ENCODE data around the gene ITPK1. TPM values are rescaled to one million over a fixed set of nuclear protein-coding genes. Genes with fewer than 3 reads are reported as not detected.

The ITPK1 gene
- total RNA-seq, 2 experiments from 2014 or later: 17.8 to 34.7 TPM

- Histone ChIP-seq H3K9me2 (ENCODE audit: insufficient read depth, low read length) (no peaks in the 10 kb centered on the region), H3K36me3 (ENCODE audit: insufficient read depth, low read length) (no peaks in the 10 kb centered on the region), H3K79me2 (ENCODE audit: insufficient read depth, low read depth, low read length) (no peaks in the 10 kb centered on the region), H3K9me3 (ENCODE audit: low read length) (no peaks in the 10 kb centered on the region), H3K27ac (ENCODE audit: low read depth, low read length, poor library complexity, severe bottlenecking) (no peak overlapping the region), H3K4me3 (ENCODE audit: low read depth, low read length, poor library complexity, severe bottlenecking) (no peak overlapping the region), H2AFZ (ENCODE audit: low read length) (no peak overlapping the region), H3K4me1 (ENCODE audit: insufficient read depth, low read length, poor library complexity, severe bottlenecking) (no peaks in the 10 kb centered on the region), H3K4me2 (ENCODE audit: low read length) (no peak overlapping the region), H4K20me1 (ENCODE audit: insufficient read depth, low read length) (no peaks in the 10 kb centered on the region)
- ChIA-PET POLR2A (interaction anchor here (1.0 kb wide), 1 partner anchor 9 kb away, joined by 3 read pairs; no protein-coding TSS in a partner anchor), CTCF (ENCODE audit: unreplicated experiment) (no interaction called here)
- no peak for TF ChIP-seq CTCF (conservative IDR thresholded peaks at IDR 0.05; ENCODE audit: low read length)
- no peak for TF ChIP-seq EZH2phosphoT487 (IDR thresholded peaks at IDR 0.05; ENCODE audit: borderline replicate concordance, low read depth, low read length)
- no peak for DNase-seq (ENCODE audit: low spot score)
- intact Hi-C loops (cut with micrococcal nuclease; ENCODE audit: unreplicated experiment): no loop called here
- no TSS peak for BruUV-seq (replicated peaks)
Observed at GRCh38 chr14:93027810-93028723, 87.7 kb downstream of the ITPK1 start.

GRCh38 chr14:93026339-93026738 lies 89.4 kb downstream of the ITPK1 start:
- DNase-seq (ENCODE audit: low spot score): no peak
- Histone ChIP-seq H3K79me2 (ENCODE audit: insufficient read depth, low read depth, low read length) (no peaks in the 10 kb centered on the region), H3K4me3 (ENCODE audit: low read depth, low read length, poor library complexity, severe bottlenecking) (no peak overlapping the region), H3K4me2 (ENCODE audit: low read length) (no peak overlapping the region), H4K20me1 (ENCODE audit: insufficient read depth, low read length) (no peaks in the 10 kb centered on the region), H3K27ac (ENCODE audit: low read depth, low read length, poor library complexity, severe bottlenecking) (no peak overlapping the region), H3K36me3 (ENCODE audit: insufficient read depth, low read length) (no peaks in the 10 kb centered on the region), H2AFZ (ENCODE audit: low read length) (no peak overlapping the region), H3K9me2 (ENCODE audit: insufficient read depth, low read length) (no peaks in the 10 kb centered on the region), H3K9me3 (ENCODE audit: low read length) (no peaks in the 10 kb centered on the region), H3K4me1 (ENCODE audit: insufficient read depth, low read length, poor library complexity, severe bottlenecking) (no peaks in the 10 kb centered on the region)
- intact Hi-C loops (cut with micrococcal nuclease; ENCODE audit: unreplicated experiment): no loop called here
- ChIA-PET CTCF (ENCODE audit: unreplicated experiment) (no interaction called here), POLR2A (no interaction called here)
- no TSS peak for BruUV-seq (replicated peaks)
- TF ChIP-seq EZH2phosphoT487 (IDR thresholded peaks at IDR 0.05; ENCODE audit: borderline replicate concordance, low read depth, low read length) (no peak), CTCF (conservative IDR thresholded peaks at IDR 0.05; ENCODE audit: low read length) (no peak)

GRCh38 chr14:93025055-93025454 lies 90.7 kb downstream of the ITPK1 start:
- Histone ChIP-seq H4K20me1 (ENCODE audit: insufficient read depth, low read length) (no peaks in the 10 kb centered on the region), H2AFZ (ENCODE audit: low read length) (no peak overlapping the region), H3K36me3 (ENCODE audit: insufficient read depth, low read length) (no peaks in the 10 kb centered on the region), H3K27ac (ENCODE audit: low read depth, low read length, poor library complexity, severe bottlenecking) (no peak overlapping the region), H3K9me2 (ENCODE audit: insufficient read depth, low read length) (no peaks in the 10 kb centered on the region), H3K4me3 (ENCODE audit: low read depth, low read length, poor library complexity, severe bottlenecking) (no peak overlapping the region), H3K79me2 (ENCODE audit: insufficient read depth, low read depth, low read length) (no peaks in the 10 kb centered on the region), H3K4me2 (ENCODE audit: low read length) (no peak overlapping the region), H3K4me1 (ENCODE audit: insufficient read depth, low read length, poor library complexity, severe bottlenecking) (no peaks in the 10 kb centered on the region), H3K9me3 (ENCODE audit: low read length) (no peaks in the 10 kb centered on the region)
- POLR2A ChIA-PET: interaction anchor here (0.5 kb wide), 1 partner anchor 258 kb away, joined by 4 read pairs; no protein-coding TSS in a partner anchor
- no TSS peak for BruUV-seq (replicated peaks)
- TF ChIP-seq EZH2phosphoT487 (IDR thresholded peaks at IDR 0.05; ENCODE audit: borderline replicate concordance, low read depth, low read length): no peak
- TF ChIP-seq CTCF (conservative IDR thresholded peaks at IDR 0.05; ENCODE audit: low read length): no peak
- DNase-seq (ENCODE audit: low spot score): no peak
- intact Hi-C loops (cut with micrococcal nuclease; ENCODE audit: unreplicated experiment): no loop called here
- CTCF ChIA-PET (ENCODE audit: unreplicated experiment): no interaction called here

Measured in OCI-LY7 (cell line).